GM18870 (cell line): ENCODE measurements around the gene FGGY.
"Not testable (repeated sequence)": the region's sequence is repeated elsewhere in the genome, so short reads cannot be mapped to it uniquely, and the experiment has no call there.

Experiments used
- ATAC-seq: cut with Tn5 transposase; IDR thresholded peaks from one replicate; pipeline ENCODE4 v1.9.1; 2021; ENCODE audit warnings: moderate library complexity; ENCODE audit not compliant: unreplicated experiment

FGGY gene, protein sequence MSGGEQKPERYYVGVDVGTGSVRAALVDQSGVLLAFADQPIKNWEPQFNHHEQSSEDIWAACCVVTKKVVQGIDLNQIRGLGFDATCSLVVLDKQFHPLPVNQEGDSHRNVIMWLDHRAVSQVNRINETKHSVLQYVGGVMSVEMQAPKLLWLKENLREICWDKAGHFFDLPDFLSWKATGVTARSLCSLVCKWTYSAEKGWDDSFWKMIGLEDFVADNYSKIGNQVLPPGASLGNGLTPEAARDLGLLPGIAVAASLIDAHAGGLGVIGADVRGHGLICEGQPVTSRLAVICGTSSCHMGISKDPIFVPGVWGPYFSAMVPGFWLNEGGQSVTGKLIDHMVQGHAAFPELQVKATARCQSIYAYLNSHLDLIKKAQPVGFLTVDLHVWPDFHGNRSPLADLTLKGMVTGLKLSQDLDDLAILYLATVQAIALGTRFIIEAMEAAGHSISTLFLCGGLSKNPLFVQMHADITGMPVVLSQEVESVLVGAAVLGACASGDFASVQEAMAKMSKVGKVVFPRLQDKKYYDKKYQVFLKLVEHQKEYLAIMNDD

DNA sequence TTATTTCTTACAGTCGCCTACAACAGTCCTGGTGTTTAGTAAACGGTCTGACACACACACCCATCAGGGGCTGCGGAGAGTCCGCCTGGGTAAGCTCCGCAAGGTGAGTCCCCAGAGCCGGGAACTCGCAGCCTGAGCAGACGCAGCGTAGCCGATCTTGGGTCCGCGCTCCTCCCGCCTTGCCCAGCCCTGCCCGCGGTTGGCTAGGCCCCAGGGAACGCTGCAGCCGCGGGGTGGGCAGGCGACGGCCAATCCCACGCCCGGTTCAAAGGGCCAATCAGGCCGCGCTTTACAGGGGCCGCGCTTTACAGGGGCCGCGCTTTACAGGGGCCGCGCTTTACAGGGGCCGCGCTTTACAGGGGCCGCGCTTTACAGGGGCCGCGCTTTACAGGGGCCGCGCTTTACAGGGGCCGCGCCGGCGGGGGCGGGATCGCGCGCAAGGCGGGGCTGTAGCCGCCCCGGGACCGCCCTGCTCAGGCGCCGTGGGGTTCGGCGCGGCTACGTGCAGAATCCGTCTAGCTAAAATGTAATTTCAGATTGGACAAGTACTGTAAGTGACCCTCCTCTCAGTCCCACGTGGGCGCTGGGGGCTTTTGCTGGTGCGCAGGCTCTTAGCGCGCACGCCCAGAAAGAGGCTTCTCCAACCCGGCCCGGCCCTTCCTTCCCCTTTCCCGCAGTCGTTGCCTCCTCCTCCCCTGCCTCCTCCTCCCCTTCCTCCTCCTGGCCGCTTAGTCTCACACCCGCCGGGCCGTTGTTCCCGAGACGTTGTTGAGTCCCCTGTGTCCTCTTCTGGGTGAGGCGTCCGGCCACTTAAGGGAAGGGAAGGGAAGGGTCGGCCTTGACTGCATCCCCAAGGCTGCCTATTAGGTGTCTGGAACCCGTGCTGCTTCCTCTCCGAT lies at the start of gene FGGY:
Gene FGGY (plus strand): TSS at position 737 of the 899 bp plus-strand sequence. CDS start 24,456 bp downstream, outside the sequence.
- peak; percentile 97 for ATAC-seq

DNA sequence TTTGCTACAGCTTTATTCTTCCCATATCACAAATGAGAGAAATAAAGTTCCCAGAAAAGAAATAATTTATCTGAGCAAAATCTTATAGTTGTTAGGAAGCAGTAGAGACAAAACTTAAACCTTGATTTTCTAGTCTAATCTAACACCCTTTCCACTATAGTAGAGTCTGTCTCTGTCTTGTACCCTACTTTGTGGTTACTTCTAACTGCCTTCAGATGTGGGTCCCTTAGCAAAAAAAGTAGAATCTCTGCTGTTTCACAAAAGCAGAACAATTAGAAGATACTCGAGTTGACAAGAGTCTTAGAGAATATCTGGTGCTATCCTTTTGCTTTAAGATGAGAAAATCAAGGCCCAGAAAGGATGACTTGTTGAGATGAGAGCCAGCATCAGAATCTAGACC lies 48.1 kb upstream of the FGGY start:
- no peak for ATAC-seq

DNA sequence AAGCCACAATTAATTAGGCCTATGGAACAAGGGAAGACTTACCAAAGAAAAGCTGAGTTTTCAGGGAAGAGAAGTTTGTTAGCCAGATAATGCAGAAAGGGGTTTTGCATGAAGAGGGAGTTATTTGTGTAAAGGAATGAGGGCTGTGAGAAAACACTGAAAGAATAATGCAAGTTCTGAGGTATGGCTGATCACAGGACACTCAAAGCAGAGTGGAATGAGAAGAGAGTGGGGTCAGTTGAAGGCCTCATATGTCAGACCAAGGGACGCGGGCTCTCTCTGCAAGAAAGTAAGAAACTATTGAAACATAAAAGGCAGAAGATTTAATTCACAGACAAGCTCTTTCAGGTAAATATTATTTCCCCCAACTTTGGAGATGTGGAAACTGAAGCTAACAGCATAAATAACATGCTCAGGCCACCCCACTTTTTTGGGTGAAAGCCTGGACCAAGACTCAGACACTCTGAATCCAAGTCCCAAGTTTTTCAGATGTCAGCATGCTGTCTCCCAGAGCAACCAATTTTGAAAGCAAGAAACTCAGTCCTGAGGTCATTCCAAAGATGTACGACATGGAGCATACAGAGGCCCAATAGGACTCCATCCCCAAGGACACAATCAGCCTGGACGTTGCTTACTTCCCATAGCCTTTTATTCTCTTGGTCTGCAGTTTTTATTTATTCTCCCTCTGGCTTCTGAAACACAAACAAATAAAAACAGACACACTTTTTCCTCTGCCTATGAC lies 47.3 kb upstream of the FGGY start:
- no peak for ATAC-seq

DNA sequence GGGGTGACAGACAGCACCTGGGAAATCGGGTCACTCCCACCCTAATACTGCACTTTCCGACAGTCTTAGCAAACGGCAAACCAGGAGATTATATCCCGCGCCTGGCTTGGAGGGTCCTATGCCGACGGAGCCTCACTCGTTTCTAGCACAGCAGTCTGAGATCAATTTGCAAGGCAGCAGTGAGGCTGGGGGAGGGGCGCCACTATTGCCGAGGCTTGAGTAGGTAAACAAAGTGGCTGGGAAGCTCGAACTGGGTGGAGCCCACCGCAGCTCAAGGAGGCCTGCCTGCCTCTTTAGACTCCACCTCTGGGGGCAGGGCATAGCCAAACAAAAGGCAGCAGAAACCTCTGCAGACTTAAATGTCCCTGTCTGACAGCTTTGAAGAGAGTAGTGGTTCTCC lies 45.8 kb upstream of the FGGY start:
- ATAC-seq: not testable (repeated sequence)

DNA sequence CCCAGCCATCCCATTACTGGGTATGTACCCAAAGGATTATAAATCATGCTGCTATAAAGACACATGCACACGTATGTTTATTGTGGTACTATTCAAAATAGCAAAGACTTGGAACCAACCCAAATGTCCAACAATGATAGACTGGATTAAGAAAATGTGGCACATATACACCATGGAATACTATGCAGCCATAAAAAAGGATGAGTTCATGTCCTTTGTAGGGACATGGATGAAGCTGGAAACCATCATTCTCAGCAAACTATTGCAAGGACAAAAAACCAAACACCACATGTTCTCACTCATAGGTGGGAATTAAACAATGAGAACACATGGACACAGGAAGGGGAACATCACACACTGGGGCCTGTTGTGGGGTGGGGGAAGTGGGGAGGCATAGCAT lies 40.5 kb upstream of the FGGY start:
- ATAC-seq: not testable (repeated sequence)

DNA sequence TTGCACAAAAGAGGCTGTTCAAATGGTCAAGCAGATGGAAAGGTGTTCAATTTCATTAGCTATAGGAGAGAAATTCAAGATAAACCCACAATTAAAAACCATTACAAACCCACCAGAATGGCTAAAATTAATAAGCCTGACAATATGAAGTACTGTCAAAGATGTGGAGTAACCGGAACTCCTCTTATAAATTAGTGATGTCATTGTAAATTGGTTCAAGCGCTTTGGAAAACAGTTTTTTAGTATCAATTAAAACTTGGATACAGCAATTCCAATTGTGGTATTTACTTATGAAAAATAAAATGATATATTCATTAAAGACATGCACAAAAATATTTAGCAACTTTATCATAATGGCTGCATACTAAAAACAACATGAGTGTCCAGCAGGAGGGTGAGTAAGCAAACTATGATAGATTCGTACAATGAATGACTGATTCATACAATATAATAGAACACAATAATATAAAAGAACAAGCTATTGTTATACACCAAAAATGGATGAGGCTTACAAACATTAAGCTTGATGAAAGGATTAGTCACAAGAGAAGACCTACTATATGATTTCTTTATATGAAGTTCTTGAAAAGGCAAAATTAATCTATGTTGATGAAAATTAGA lies 38.4 kb upstream of the FGGY start:
- ATAC-seq: no peak

DNA sequence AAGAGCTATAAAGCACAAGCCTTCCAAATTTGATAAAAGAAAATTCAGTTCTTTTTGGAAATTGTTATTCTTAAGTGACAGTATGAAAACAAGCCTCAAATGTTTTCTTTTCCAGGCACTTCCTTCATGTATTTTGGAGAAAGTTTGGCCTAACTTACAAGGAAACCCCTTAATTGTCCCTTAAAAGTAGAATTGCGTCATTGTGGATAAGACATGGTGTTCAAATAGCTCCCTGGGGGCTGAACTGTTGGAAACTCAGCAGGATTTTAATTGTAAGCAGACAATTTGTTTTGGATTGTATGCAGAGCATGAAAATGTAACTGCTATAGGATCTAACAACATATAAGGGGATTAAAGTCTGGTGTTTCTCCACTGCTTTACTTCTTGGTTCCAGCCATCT lies 35.4 kb upstream of the FGGY start:
- no peak for ATAC-seq

DNA sequence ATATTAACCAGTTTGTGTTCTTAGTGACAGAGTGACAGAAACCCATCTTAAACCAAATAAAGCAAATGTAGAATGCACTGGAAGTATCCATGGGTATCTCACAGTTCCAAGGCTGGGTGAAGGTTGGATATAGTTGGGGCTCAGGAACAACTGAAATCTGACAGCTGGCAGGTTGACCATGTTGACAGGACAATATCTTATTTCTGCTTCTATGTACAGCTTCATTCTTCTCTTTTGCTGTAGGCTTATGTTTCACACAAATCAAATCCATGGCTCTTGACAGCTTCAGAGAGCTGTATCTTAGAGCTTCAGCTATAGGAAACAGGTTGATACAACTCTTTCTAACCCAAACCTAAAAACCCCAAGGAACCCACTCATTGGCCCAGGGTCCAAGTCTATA lies 34.3 kb upstream of the FGGY start:
- no peak for ATAC-seq

DNA sequence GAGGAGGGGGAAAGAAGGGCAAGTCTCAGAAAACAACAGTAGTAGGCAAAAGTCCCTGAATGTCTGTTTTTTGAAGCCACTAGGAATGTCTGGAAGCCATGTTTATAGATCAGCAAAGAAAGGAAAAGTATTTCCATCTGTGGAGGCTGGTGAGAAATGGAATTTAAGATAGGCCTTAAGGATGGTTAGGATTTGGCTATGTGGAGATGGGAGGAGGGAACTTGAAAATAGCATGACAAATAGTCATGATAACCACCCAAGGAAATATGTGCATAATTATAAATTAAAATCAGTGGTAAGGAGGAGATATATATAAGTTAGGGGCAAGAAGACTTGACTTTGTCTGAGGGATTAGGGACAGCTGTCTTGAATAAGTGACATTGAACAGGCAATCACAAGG lies 33.8 kb upstream of the FGGY start:
- no peak for ATAC-seq

DNA sequence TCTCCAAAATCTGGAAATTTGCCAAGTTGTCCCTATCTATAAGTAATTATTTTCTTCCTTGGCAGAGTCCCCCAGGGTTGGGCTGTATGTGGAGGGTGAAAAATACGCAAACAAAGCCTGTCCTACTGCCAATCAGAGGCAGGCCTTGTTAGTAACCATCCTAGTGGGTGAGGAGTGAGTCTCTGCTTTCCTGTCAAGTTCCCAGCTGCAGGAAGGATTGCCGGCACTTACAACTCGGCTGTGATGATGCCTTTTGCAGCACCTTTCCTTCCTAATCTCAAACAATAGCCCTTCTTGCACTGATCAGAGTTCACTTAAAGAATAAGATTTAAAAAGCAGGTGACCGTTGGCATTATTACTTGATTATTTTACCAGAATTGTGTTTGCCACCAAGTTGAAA lies 31.3 kb upstream of the FGGY start:
- ATAC-seq: no peak

DNA sequence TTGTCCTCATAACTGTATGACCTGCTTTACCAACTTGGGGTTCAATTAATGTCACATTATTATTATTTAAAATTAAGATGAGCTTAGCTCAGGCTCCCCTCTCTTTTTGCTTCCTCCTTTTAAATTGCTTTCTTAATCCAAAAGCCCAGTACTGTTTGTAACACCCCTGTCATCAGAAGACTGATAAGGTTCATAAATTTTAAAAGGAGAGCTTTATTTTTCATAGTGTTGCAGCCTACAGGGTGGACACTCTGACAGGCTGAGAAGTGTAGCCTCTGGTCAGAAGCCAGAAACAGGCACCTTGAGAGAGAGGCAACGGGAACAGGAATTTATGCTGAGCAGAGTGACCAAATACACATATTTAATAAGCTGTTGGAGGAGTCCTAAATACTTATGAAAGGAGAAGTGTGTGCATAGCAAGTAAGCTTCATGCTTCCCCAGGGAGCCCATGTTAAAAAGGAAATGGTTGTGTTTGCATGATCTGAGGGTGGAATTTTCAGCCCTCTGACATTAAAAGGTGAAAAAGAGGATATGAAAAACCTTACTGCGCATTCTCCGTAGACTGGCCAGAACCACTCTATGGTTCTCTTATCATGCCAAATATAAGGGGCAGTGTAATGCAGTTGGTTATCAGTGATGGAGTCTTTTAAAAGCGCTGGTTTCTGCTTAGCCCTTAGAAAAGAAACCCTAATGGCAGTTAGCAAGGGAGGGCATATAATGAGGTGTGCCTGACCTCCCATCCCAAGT lies 30.5 kb upstream of the FGGY start:
- ATAC-seq: peak; percentile 76

DNA sequence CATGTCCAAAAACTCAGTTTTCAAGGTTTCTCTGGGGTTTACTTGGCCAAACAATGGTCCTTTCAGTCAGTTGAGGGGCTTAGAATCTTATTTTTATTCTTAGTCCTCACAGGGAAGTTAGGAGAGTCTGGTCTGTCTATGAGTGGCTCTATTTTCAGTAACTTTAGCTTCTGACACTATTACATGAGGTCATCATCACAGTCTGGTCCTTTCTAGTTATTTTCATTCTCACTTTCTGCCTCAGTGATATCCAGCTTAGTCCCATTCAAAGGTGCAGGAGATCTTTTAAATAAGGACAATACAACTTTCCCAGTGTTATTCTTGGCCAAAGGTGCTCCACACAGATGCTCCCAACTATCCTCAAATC lies 30.0 kb upstream of the FGGY start:
- peak; percentile 70 for ATAC-seq

DNA sequence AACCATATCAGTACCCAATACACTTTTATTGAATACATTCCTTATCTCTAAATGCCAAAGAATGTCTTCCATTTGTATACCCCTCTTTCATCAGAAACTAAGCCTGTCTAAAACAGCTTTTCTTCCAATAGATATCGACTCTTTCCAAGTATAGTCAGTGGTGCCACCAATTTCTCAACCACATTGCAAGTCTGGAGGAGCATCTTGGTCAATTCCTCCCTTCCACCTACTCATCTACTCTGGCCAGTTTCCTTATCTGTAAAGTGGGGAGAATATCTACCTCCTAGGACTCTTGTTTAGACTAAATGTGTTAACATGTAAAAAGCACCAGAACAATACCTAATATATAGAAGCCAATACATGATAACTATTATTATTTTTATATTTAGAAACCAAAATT lies 28.5 kb upstream of the FGGY start:
- no peak for ATAC-seq

DNA sequence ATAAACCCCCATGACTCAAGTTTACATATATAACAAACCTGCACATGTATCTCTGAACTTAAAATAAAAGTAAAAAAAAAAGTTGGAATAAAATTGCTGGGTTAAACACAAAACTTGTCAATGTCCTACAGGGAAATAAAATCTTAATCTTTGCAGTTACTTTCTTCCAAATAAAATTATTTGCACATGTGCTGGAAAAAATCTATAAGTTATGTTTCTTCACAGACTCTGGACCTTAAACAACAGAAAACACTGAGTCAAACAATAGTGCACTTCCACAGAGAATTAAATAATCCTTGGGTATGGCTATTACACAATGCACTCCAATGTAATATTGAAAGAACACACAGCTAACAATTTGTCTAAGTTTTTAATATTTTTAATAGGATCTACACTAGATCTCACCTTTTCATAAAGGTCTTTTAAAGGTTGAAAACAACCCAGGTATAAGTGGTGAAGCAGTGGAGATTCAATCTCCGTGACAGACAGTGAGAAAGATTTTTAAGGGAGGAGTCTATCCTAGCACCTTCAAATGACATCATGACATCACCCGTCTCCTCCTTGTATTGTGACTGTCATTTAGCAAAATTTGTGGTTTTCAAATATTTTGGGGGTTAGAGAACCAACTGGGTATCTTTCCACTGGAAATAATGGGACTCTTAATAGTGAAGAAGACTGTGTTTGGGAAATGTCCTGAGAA lies 25.2 kb upstream of the FGGY start:
- peak; percentile 17 for ATAC-seq

DNA sequence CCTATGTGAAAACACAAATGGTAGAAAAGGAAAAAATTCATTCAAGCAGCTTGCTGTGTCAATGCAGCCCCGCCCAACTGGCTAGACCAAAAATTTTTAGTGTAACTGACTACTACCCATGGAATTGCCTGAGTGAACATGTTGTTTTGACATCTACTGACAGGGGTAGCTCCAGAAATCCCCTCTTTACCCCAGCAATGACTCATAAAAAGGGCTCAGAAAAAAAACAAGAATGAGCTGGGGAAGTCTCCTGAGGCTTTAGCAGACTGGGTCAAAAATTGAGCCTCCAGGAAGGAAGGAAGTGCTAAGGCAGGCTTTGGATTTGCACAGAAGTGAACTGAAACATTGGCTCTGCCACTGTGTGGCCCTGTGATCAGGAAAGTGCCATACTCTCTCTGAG lies 24.4 kb upstream of the FGGY start:
- peak; percentile 77 for ATAC-seq

DNA sequence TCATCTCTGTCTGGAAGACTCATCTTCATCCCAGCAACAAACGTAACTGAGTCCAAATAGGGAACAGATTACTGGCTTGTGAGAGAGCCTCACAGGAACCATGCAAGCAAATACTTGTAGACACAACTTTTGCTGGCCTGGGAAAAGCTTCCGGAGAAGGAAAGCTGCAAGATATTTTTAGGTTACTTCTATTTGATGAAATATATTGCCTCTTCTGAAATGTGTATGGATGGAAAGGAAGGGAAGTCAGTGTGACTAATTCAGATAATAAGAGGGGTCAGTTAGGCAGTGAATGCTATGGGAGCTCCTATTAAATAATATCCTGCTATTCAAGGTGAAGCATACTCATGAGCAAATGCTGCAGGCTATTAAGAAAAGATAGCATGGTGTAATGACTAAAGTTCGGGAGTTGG lies 20.4 kb upstream of the FGGY start:
- no peak for ATAC-seq

DNA sequence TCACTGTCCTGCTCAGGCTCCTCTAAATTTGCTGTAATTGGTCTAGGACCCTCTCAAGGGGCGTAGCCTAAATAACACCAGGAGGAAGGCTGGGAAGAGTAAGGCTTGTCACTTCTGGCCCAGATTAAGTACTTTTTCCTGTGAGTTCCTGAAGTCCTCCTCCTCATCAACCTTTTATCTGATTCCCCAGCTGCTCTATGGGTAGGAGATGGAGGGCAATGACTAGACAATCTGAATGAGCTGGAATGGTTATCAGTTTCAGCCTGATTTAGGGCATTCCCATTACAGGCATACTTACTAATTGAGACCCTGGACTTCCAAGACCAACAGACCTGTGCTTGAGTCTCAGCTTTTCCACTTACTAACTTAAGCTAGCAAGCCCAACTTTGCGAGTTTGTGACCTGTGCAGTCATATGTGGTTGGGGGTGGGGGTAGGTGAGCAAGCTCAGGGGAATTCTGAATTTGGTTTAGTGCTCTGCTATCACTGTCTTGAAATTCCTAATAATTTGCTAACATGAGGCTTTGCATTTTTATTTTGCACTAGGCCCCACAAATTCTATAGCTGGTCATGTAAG lies 18.0 kb upstream of the FGGY start:
- no peak for ATAC-seq

DNA sequence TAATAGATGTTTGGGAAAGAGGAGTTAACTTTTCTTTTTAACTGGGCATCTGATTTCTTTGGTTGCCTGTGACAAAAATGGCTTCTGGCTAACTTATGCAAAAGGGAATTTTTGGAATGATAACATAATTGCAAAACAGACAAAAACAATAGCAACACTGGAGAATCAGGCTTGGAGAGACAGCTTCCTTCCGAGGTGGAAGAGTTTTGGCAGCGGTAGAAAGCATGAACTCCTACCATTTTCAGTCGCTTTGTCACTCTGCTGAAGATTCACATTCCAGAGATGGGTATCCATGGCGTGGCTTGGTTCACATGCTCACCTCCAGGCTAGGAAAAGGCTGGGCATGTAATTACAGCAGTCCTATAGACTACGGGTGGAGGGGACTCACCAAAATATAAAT lies 17.2 kb upstream of the FGGY start:
- no peak for ATAC-seq

DNA sequence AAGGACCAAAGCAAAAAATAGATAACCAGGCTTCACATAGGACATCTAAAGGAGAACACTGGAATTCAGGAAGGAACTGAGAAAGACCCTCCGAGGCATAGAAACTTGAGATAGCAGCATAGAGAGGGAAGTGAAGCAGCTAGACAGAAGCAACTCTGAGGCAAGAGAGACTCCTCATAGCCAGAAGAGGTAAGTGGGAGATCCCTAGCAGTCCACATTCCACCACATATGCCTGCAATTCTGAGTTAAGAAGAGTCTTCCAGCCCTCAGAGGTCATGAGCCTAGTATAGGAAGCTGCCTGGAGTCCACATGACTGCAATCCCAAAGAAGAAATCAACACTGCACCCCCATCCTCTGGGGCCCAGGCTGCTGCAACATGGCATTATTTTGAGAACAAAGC lies 13.9 kb upstream of the FGGY start:
- no peak for ATAC-seq
